A549 treated with DMSO at 1 μM for 4 hours (cell line): ENCODE data around the gene RFPL2. TPM values are rescaled to one million over a fixed set of nuclear protein-coding genes. Genes with fewer than 3 reads are reported as not detected.

Source experiments
- total RNA-seq: library from RNA; stranded (reverse); fragments of 200-300 nt; extraction: Qiagen RNA extraction; gene quantifications from 5 replicates; pipeline ENCODE4 v1.2.3, GENCODE V29; 2022; ENCODE audit warnings: low read depth

The RFPL2 gene
- total RNA-seq: 0.10 to 0.20 TPM (median 0.19 TPM) in 4 of 5 replicates, not detected in the other

DNA sequence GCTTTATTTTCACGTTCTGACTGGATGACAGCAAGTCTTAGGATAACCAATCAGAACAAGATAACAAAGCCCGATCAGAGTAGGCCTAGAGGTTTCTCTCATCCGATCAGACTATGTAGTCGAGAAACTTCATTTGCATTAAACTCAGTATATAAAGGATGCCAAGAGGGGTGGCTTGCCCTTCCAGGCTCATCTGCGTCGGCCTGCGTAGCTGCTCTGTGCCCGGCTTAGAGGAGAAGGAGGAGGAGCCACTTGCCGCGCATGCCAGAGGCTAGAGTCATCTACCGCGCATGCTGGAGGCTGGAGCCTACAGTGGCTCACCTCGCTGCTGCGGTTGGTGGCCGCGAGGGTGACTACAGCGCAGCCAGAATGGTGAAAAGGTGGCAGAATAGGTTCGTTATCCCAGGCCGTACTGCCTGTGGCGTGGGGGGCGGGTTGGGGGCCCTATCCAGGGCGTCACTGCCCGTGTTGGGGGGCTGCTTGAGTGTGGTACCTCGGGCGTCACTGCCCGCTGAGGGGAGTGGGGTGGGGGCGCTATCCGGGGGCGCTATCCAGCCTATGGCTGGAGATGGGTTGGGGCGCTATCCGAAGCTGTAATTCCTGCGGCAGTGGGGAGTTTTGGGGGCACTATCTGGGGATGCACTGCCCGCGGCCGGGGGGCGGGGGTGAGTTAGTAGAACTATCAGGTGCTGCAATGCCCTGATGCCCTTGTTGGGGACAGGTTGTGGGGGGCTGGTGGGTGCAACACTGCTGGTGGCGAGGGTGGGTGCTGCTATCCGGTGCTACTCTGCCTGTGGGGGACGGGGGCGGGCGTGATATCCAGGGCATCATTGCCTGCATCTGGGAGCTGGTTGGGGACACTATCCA lies at the start of gene RFPL2:
Gene RFPL2 (minus strand): TSS at position 218 of the 867 bp plus-strand sequence. CDS start 2,622 bp downstream, outside the sequence.

GRCh38 chr22:32158712-32159533 lies 46.0 kb downstream of the RFPL2 start, which contains the start of gene C22orf42:
C22orf42 (minus strand) TSS chr22:32159303; CDS start chr22:32159215, 88 bp downstream.

Other genes with a start within 250 kb of the RFPL2 start
- gene SLC5A1, start 161.8 kb downstream of the RFPL2 start, total RNA-seq: 0.04 to 0.08 TPM in 2 of 5 replicates, not detected in the others
- gene C22orf42, start 45.8 kb downstream of the RFPL2 start, total RNA-seq: not detected in 5 replicates
- not detected in 5 replicates for gene SLC5A4, start 50.3 kb upstream of the RFPL2 start, total RNA-seq
- not detected in 5 replicates for gene RFPL3, start 152.8 kb upstream of the RFPL2 start, total RNA-seq
- 80.2 to 85.5 TPM (median 82.9 TPM) in 5 replicates for gene RTCB, start 207.2 kb upstream of the RFPL2 start, total RNA-seq